Suprapubic skin (tissue), 4 donors: ENCODE measurements around the gene CACNA2D2. TPM values are rescaled to one million over a fixed set of nuclear protein-coding genes. Genes with fewer than 3 reads are reported as not detected.

ENCODE experiments used
- DNase-seq, 2 donors: peaks; one replicate each; pipeline ENCODE4 v3.0.0-alpha.2; 2019; ENCODE audit warnings: low spot score in 2 of 2
- H3K27ac ChIP-seq: fragments of 200-600 bp; sonication (generic); one replicate; pipeline ENCODE4 v1.5.1; 2019
- H3K27me3 ChIP-seq: fragments of 200-600 bp; sonication (generic); one replicate; pipeline ENCODE4 v1.5.1; 2019
- H3K36me3 ChIP-seq: fragments of 200-600 bp; sonication (generic); one replicate; pipeline ENCODE4 v1.5.1; 2019
- H3K4me1 ChIP-seq: fragments of 200-600 bp; sonication (generic); one replicate; pipeline ENCODE4 v1.5.1; 2019
- H3K4me3 ChIP-seq: fragments of 200-600 bp; sonication (generic); one replicate; pipeline ENCODE4 v1.5.1; 2019; ENCODE audit warnings: mild to moderate bottlenecking
- H3K9me3 ChIP-seq: fragments of 200-600 bp; sonication (generic); one replicate; pipeline ENCODE4 v1.5.1; 2019
- CTCF ChIP-seq, 2 donors: fragments of 200-600 bp in 1 of 2; fragments of 450-650 bp in 1 of 2; sonication (generic) in 1 of 2; IDR thresholded peaks; one replicate each; pipeline ENCODE4 v1.5.1; 2016 to 2019; ENCODE audit warnings: antibody characterized with exemption in 2 of 2, mild to moderate bottlenecking in 1 of 2, moderate library complexity in 1 of 2
- EP300 ChIP-seq: sonication (generic); formaldehyde crosslinking; IDR thresholded peaks from one replicate; pipeline ENCODE4 v1.6.1; 2017; ENCODE audit warnings: antibody characterized with exemption
- POLR2A ChIP-seq, 2 donors: fragments of 450-650 bp; IDR thresholded peaks; one replicate each; pipeline ENCODE4 v1.6.1; 2017; ENCODE audit warnings: antibody characterized with exemption in 2 of 2, mild to moderate bottlenecking in 2 of 2, moderate library complexity in 2 of 2
- POLR2AphosphoS5 ChIP-seq, 3 donors: sonication (generic); formaldehyde crosslinking; IDR thresholded peaks; one replicate each; pipeline ENCODE4 v1.6.1; 2017; ENCODE audit warnings: antibody characterized with exemption in 3 of 3
- WGBS: methylation state at CpG from one replicate; pipeline ENCODE4 v1.1.5; 2018; 5-methylcytosine and 5-hydroxymethylcytosine counted together
- total RNA-seq, 4 donors: library from RNA; depleted of rRNA; stranded (reverse); fragments of >200 nt; gene quantifications; one replicate each; pipeline ENCODE4 v1.1.0, GENCODE V29; 2016

CACNA2D2 gene
- total RNA-seq, 4 donors from 2014 or later = 1.4 to 5.6 (median 1.7) TPM

- DNase-seq = no peak
- Histone ChIP-seq H3K4me1 (peaks cover 57% of the 10 kb centered on the region), H3K36me3 (peaks cover 50% of the 10 kb centered on the region), H3K27ac (peak overlapping the region; percentile 97), H3K9me3 (no peaks in the 10 kb centered on the region), H3K4me3 (peak overlapping the region; percentile 87), H3K27me3 (no peaks in the 10 kb centered on the region)
- WGBS = 43% methylated on average over 11 of the region's 11 CpGs
- no peak for TF ChIP-seq POLR2A (IDR thresholded peaks at IDR 0.05)
- TF ChIP-seq POLR2AphosphoS5 (IDR thresholded peaks at IDR 0.05) = no peak
- no peak for TF ChIP-seq CTCF (IDR thresholded peaks at IDR 0.05)
Observed at GRCh38 chr3:50351323-50351697, 152.1 kb downstream of the CACNA2D2 start.

GRCh38 chr3:50350527-50351322, 152.7 kb downstream of the CACNA2D2 start, which contains the start of the genes CYB561D2 and NPRL2:
CYB561D2 (plus strand) TSS chr3:50350862; CDS start chr3:50351434, 572 bp downstream.
NPRL2 (minus strand) TSS chr3:50350775; CDS start chr3:50350652, 123 bp downstream.
- DNase-seq = peak; percentile 98
- Histone ChIP-seq H3K4me1 (peaks cover 57% of the 10 kb centered on the region), H3K4me3 (peak within 1 kb of the TSS; percentile 87), H3K27me3 (no peaks in the 10 kb centered on the region), H3K27ac (peak within 1 kb of the TSS; percentile 97), H3K36me3 (peaks cover 44% of the 10 kb centered on the region), H3K9me3 (no peaks in the 10 kb centered on the region)
- WGBS = 1% methylated on average over 37 of the region's 64 CpGs
- TF ChIP-seq POLR2A (IDR thresholded peaks at IDR 0.05) (peak in 1 of 2 donors; percentile 37), CTCF (IDR thresholded peaks at IDR 0.05) (no peak), POLR2AphosphoS5 (IDR thresholded peaks at IDR 0.05) (peak in 2 of 3 donors; percentile 6 to 68)

DNA sequence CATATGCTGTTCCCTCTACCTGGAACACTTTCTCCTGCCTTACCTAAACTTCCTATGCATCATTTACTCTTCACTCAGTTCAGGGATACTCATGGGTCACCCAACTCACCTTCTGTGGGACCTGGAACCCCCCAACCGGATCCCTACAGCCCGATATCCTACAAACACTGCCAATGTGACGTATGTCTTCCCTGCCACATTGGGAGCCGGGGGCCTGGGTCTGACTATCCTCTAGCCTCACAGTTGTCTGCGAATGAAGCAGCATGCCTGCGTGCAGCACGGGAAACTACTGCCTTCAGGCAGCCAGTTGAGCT, 153.3 kb downstream of the CACNA2D2 start:
- no peaks in the 10 kb centered on the region for H3K27me3 ChIP-seq
- no peaks in the 10 kb centered on the region for H3K9me3 ChIP-seq
- H3K36me3 ChIP-seq = peaks cover 38% of the 10 kb centered on the region
- peak overlapping the region; percentile 87 for H3K4me3 ChIP-seq
- peaks cover 57% of the 10 kb centered on the region for H3K4me1 ChIP-seq
- WGBS = 0% methylated on average over 5 of the region's 7 CpGs
- H3K27ac ChIP-seq = peak overlapping the region; percentile 97
- DNase-seq = no peak
- no peak for TF ChIP-seq POLR2A (IDR thresholded peaks at IDR 0.05)
- no peak for TF ChIP-seq POLR2AphosphoS5 (IDR thresholded peaks at IDR 0.05)
- TF ChIP-seq EP300 = no peak
- TF ChIP-seq CTCF (IDR thresholded peaks at IDR 0.05) = no peak

GRCh38 chr3:50347187-50347813, 156.1 kb downstream of the CACNA2D2 start:
- 24% methylated on average over 14 of the region's 14 CpGs for WGBS
- Histone ChIP-seq H3K4me1 (peaks cover 51% of the 10 kb centered on the region), H3K9me3 (no peaks in the 10 kb centered on the region), H3K36me3 (peaks cover 14% of the 10 kb centered on the region), H3K27me3 (no peaks in the 10 kb centered on the region), H3K4me3 (no peak overlapping the region), H3K27ac (no peak overlapping the region)
- no peak for TF ChIP-seq EP300
- TF ChIP-seq CTCF (IDR thresholded peaks at IDR 0.05) = peak; percentile 36 to 39
- no peak for DNase-seq

DNA sequence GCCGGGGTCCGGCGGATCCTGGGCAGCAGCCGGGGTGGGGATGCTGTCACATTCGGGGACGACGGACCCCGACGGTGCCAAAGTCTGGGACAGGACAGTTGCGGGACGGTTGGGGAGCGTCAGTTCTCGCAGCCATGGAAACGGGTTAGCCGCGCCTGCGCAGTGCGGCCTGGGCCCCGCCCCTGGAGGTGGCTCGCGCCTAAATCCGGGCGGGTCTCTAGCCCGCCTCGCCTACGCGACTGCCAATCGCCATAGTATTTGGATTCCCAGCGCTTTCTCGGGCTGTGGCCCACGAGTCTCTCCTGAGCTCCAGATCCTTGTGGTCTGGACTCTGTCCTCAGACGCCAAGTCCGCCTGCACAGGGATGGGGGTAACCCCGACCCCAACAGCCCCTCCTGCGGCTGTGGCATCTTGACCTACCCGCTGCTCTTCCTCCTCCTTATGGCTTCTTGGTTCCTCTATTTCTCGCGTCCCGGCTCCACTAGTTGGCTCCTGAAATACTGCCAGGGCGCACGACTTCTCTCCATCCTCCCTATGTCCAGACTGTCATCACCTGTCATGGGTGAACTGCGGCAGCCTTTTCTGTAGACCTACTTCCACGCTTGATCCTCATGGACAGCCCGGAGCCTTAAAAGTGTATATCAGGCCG, 157.7 kb downstream of the CACNA2D2 start, which contains the start of gene ZMYND10:
Gene ZMYND10, minus strand, starts transcription at position 147 of the 649 bp plus-strand sequence. CDS start 153 bp downstream, outside the sequence.
- TF ChIP-seq CTCF (IDR thresholded peaks at IDR 0.05) (no peak), POLR2AphosphoS5 (IDR thresholded peaks at IDR 0.05) (no peak)
- H3K27me3 ChIP-seq = no peaks in the 10 kb centered on the region
- DNase-seq = no peak
- H3K4me3 ChIP-seq = peak within 1 kb of the TSS; percentile 51
- no peak within 1 kb of the TSS for H3K27ac ChIP-seq
- H3K4me1 ChIP-seq = peaks cover 56% of the 10 kb centered on the region
- H3K9me3 ChIP-seq = no peaks in the 10 kb centered on the region
- H3K36me3 ChIP-seq = peaks cover 14% of the 10 kb centered on the region
- 30% methylated on average over 14 of the region's 45 CpGs for WGBS
